ENCODE measurements around the gene MKX. TPM values are rescaled to one million over a fixed set of nuclear protein-coding genes. Genes with fewer than 3 reads are reported as not detected.

The MKX gene
- total and polyA plus RNA-seq, 12 donors = 0.09 to 0.53 (median 0.24) TPM; not detected in 2

DNA sequence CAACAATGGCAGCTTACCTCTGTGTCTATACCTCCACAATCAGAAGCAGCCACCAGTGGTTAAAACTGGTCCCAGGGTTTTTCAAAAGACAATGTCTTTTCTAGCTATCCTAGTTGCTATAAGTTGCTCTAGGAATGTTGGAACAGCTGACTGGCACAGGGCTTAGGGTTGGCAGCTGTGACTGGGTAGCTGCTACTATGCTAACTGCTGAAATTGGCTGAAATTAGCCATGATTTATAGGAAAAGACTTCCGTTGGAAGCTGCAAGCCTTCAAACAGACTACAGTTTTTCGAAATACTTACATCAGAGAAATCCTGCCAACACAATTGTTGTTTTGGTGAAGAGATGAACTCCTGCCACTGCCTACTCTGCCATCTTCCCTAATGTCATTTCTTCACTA is 102.3 kb downstream of the MKX start:
- ATAC-seq = no peak
- no peaks in the 10 kb centered on the region for H3K36me3 ChIP-seq
- H3K9me3 ChIP-seq = peaks cover 0 to 18% (median 0%) of the 10 kb centered on the region in 11 donors
- intact Hi-C loops (cut with DNase I) = no loop called here
- no peak for DNase-seq
- H3K27ac ChIP-seq = no peak overlapping the region
- 73 to 89% methylated on average over 2 of the region's 2 CpGs for WGBS, 2 donors
- no peak overlapping the region for H3K4me3 ChIP-seq
- H3K4me1 ChIP-seq = no peaks in the 10 kb centered on the region
- TF ChIP-seq, protein P1, sequence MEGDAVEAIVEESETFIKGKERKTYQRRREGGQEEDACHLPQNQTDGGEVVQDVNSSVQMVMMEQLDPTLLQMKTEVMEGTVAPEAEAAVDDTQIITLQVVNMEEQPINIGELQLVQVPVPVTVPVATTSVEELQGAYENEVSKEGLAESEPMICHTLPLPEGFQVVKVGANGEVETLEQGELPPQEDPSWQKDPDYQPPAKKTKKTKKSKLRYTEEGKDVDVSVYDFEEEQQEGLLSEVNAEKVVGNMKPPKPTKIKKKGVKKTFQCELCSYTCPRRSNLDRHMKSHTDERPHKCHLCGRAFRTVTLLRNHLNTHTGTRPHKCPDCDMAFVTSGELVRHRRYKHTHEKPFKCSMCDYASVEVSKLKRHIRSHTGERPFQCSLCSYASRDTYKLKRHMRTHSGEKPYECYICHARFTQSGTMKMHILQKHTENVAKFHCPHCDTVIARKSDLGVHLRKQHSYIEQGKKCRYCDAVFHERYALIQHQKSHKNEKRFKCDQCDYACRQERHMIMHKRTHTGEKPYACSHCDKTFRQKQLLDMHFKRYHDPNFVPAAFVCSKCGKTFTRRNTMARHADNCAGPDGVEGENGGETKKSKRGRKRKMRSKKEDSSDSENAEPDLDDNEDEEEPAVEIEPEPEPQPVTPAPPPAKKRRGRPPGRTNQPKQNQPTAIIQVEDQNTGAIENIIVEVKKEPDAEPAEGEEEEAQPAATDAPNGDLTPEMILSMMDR (IDR thresholded peaks at IDR 0.05) = no peak
- H3K27me3 ChIP-seq = no peaks in the 10 kb centered on the region

DNA sequence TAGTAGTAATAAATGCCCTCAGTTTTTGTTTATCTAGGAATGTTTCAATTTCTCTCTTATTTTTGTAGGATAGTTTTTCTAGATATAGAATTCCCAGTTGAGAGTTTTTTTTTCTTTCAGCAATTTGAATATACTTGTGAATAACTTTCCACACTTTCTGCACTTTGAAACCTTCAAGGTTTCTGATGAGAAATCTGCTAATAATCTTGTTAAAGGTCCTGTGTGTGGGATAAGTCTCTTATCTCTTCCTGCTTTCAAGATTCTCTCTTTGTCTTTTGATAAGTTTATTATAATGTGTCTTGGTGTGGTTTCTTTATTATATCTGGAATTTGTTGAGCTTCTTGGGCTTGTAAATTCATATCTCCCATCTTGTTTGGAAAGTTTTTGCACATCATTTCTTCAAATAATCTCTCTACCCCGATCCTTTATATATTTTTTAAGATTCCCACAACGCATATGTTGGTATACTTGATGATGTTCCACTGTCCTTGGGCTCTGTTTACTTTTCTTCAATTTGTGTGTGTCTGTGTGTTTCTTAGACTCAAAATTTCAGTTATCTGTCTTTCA is 103.5 kb downstream of the MKX start:
- DNase-seq (no peak), ATAC-seq (no peak)
- no peak overlapping the region for H3K27ac ChIP-seq
- no peaks in the 10 kb centered on the region for H3K36me3 ChIP-seq
- no peak overlapping the region for H3K4me3 ChIP-seq
- H3K9me3 ChIP-seq = peaks cover 0 to 18% (median 0%) of the 10 kb centered on the region in 11 donors
- H3K27me3 ChIP-seq = no peaks in the 10 kb centered on the region
- H3K4me1 ChIP-seq = no peaks in the 10 kb centered on the region
- TF ChIP-seq, protein P1 (IDR thresholded peaks at IDR 0.05) = no peak
- WGBS, 2 donors = 80 to 90% methylated on average over 2 of the region's 2 CpGs
- intact Hi-C loops (cut with DNase I) = no loop called here

DNA sequence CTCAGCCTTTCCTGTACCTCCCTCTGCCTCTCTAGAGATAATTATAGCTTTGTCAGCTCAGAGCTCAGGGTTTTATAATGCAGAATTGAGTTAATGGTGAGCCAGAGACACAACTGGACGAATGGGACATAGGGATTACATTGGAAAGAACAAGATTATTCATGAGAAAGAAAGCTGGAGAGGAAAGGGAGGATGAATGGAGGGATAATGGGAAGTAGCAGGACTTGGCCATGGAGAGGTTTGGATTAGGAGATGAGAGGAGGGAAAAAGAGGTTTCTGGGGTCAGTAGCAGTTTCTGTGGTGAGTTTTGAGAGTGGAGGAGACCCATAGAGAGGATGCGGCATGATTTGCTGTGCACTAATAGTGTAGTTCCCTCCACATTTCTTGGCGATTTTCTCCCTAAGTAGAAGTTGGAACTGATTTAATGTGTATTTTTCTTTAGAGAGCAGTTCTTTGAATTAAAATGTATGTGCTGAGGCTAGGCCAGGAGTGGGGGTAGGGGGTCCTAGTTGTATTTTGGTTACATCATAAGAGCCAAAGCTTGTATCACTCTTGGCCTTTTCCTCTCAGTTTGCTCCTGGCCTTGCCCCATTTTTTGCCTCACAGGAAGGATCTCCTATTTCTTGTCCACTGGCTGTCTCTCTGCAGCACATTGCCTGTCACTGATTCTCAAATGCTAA is 107.4 kb downstream of the MKX start:
- H3K4me1 ChIP-seq = no peaks in the 10 kb centered on the region
- no peak overlapping the region for H3K27ac ChIP-seq
- DNase-seq (no peak), ATAC-seq (no peak)
- H3K4me3 ChIP-seq = no peak overlapping the region
- 71 to 75% methylated on average over 3 of the region's 3 CpGs for WGBS, 2 donors
- peaks cover 0 to 18% (median 0%) of the 10 kb centered on the region in 11 donors for H3K9me3 ChIP-seq
- no peaks in the 10 kb centered on the region for H3K36me3 ChIP-seq
- TF ChIP-seq, protein P1 (IDR thresholded peaks at IDR 0.05) = no peak
- no peaks in the 10 kb centered on the region for H3K27me3 ChIP-seq
- intact Hi-C loops (cut with DNase I) = no loop called here

DNA sequence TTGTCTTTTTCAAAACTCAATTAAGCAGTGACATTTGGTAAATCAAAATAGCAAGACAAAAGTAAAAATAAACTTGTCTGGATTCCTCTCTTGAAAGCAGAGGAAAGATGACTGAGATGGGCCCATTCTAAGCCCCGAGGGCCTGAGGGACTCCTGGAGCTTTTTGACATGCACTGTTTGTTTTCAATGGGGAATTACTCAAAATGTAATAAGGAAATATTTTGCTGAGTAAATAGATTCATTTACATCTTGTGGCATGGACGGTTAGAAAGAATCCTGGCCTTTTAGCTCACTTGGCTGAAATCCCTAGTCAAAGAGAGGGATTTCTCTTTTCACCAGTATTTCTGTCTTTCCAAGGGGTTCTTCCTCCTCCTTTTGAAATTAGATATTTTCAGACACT is 108.0 kb downstream of the MKX start:
- no peak overlapping the region for H3K4me3 ChIP-seq
- 53 to 68% methylated on average over 2 of the region's 2 CpGs for WGBS, 2 donors
- DNase-seq = no peak
- intact Hi-C loops (cut with DNase I) = no loop called here
- no peak for ATAC-seq
- H3K9me3 ChIP-seq = peaks cover 0 to 18% (median 0%) of the 10 kb centered on the region in 11 donors
- no peak overlapping the region for H3K27ac ChIP-seq
- TF ChIP-seq, protein P1 (IDR thresholded peaks at IDR 0.05) = no peak
- no peaks in the 10 kb centered on the region for H3K4me1 ChIP-seq
- H3K27me3 ChIP-seq = no peaks in the 10 kb centered on the region
- no peaks in the 10 kb centered on the region for H3K36me3 ChIP-seq
